ENCODE data around the gene PTTG1IP2.

GRCh38 chr7:90516257-90516656 is 46.8 kb downstream of the PTTG1IP2 start:
- no peak for TF ChIP-seq CREM (IDR thresholded peaks at IDR 0.05; ENCODE audit: low read depth)
- TF ChIP-seq ZNF740 (CRISPR knock-in tag; IDR thresholded peaks at IDR 0.05): no peak
- TF ChIP-seq ZNF740 (tag; IDR thresholded peaks at IDR 0.05): no peak
